ENCODE results near the gene DAD1.

DAD1 gene

DNA sequence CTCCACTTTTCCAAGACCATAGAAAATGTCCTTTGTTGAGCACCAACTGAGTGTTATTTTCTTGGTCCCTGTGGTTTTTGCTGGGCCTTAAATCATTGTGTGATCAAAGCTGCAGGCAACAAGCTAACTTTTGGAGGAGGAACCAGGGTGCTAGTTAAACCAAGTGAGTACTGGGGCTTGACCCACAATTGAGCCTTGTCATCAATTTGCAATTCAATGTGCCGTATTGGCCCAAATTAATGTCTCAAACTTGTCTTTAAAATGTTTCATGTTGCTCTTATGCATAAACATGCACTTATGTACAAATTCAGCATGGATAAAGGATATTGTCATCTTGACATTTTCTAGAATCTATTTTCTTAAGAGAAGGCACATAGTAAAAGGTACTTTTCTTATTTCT lies 62.3 kb downstream of the DAD1 start:
- Histone ChIP-seq H3K23ac (ENCODE audit: low read length) (no peak overlapping the region), H2BK120ac (ENCODE audit: low read depth, low read length) (no peak overlapping the region), H3K4ac (ENCODE audit: low read depth, low read length) (no peak overlapping the region), H3K27me3 (ENCODE audit: insufficient read depth, low read length, poor library complexity) (no peaks in the 10 kb centered on the region), H3K4me3 (ENCODE audit: low read length) (no peak overlapping the region), H3K56ac (ENCODE audit: low read length) (no peak overlapping the region), H4K8ac (ENCODE audit: low read depth, low read length) (no peak overlapping the region), H3K4me2 (ENCODE audit: low read length) (no peak overlapping the region), H3K79me2 (ENCODE audit: control insufficient read depth, insufficient read depth, low read length) (no peaks in the 10 kb centered on the region), H3K79me1 (ENCODE audit: low read length) (no peaks in the 10 kb centered on the region), H2BK5ac (ENCODE audit: low read length) (no peak overlapping the region), H3K18ac (ENCODE audit: low read length) (no peak overlapping the region), H4K5ac (ENCODE audit: low read length) (no peak overlapping the region), H3K36me3 (ENCODE audit: control insufficient read depth, insufficient read depth, low read length) (no peaks in the 10 kb centered on the region), H2AK5ac (ENCODE audit: low read length) (no peak overlapping the region), H3K9ac (ENCODE audit: low read length) (no peak overlapping the region), H3K27ac (ENCODE audit: low read depth, low read length) (no peak overlapping the region), H3K4me1 (ENCODE audit: control insufficient read depth, low read depth, low read length) (no peaks in the 10 kb centered on the region), H2BK15ac (replicated peaks; ENCODE audit: low read depth) (no peak overlapping the region)
- WGBS (ENCODE audit: extremely low coverage, insufficient coverage, low lambda C conversion rate), result no CpG with 5 or more reads among the region's 1 CpG
- no peak for DNase-seq

DNA sequence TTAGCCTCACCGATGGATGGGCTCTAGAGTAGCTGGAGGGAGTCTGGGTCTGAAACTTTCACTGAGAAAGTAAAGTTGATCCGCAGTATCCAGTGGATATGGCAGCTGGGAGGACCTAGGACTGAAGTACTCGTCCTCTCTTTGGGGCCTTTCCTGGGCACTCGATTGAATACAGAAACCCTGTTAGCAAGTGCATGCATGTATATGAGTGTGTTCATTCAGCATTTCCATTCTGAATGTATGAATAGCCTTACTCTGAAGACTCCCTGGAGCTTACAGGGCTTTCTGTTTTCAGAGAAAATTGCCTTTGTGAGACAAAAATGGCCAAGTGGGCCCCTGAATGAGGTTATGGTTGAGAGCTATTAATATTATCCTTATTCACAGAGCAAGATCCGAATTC lies 62.8 kb downstream of the DAD1 start:
- Histone ChIP-seq H3K18ac (ENCODE audit: low read length) (no peak overlapping the region), H3K79me2 (ENCODE audit: control insufficient read depth, insufficient read depth, low read length) (no peaks in the 10 kb centered on the region), H2BK5ac (ENCODE audit: low read length) (no peak overlapping the region), H3K27me3 (ENCODE audit: insufficient read depth, low read length, poor library complexity) (no peaks in the 10 kb centered on the region), H2AK5ac (ENCODE audit: low read length) (no peak overlapping the region), H3K56ac (ENCODE audit: low read length) (no peak overlapping the region), H3K36me3 (ENCODE audit: control insufficient read depth, insufficient read depth, low read length) (no peaks in the 10 kb centered on the region), H3K4ac (ENCODE audit: low read depth, low read length) (no peak overlapping the region), H3K23ac (ENCODE audit: low read length) (no peak overlapping the region), H2BK120ac (ENCODE audit: low read depth, low read length) (no peak overlapping the region), H3K4me2 (ENCODE audit: low read length) (no peak overlapping the region), H3K79me1 (ENCODE audit: low read length) (no peaks in the 10 kb centered on the region), H3K4me3 (ENCODE audit: low read length) (no peak overlapping the region), H4K5ac (ENCODE audit: low read length) (no peak overlapping the region), H3K27ac (ENCODE audit: low read depth, low read length) (no peak overlapping the region), H3K4me1 (ENCODE audit: control insufficient read depth, low read depth, low read length) (no peaks in the 10 kb centered on the region), H4K8ac (ENCODE audit: low read depth, low read length) (no peak overlapping the region), H2BK15ac (replicated peaks; ENCODE audit: low read depth) (no peak overlapping the region), H3K9ac (ENCODE audit: low read length) (no peak overlapping the region)
- WGBS (ENCODE audit: extremely low coverage, insufficient coverage, low lambda C conversion rate), result no CpG with 5 or more reads among the region's 5 CpGs
- no peak for DNase-seq

DNA sequence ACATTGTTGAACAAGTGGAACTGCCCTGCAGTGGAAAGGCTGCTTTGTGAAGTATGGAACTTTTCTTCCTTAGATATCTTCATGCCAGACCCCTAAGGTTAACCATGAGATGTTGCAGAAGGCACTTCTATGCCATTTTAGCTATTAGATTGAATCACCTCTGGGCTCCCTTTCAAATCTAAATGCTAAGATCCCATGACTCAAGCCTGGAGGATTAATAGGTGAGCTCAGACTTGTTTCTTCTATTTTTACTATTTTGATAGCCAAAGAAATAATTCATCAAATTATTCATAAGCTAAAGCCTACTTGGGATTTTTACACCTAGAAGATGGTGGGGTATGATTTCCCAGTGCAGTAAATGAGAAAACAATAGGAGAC lies 64.3 kb downstream of the DAD1 start:
- Histone ChIP-seq H3K4me1 (ENCODE audit: control insufficient read depth, low read depth, low read length) (no peaks in the 10 kb centered on the region), H3K56ac (ENCODE audit: low read length) (no peak overlapping the region), H3K4ac (ENCODE audit: low read depth, low read length) (no peak overlapping the region), H2BK5ac (ENCODE audit: low read length) (no peak overlapping the region), H3K9ac (ENCODE audit: low read length) (no peak overlapping the region), H3K79me1 (ENCODE audit: low read length) (no peaks in the 10 kb centered on the region), H4K5ac (ENCODE audit: low read length) (no peak overlapping the region), H3K36me3 (ENCODE audit: control insufficient read depth, insufficient read depth, low read length) (no peaks in the 10 kb centered on the region), H2BK120ac (ENCODE audit: low read depth, low read length) (no peak overlapping the region), H3K18ac (ENCODE audit: low read length) (no peak overlapping the region), H2AK5ac (ENCODE audit: low read length) (no peak overlapping the region), H3K4me3 (ENCODE audit: low read length) (no peak overlapping the region), H3K79me2 (ENCODE audit: control insufficient read depth, insufficient read depth, low read length) (no peaks in the 10 kb centered on the region), H3K4me2 (ENCODE audit: low read length) (no peak overlapping the region), H3K27ac (ENCODE audit: low read depth, low read length) (no peak overlapping the region), H3K23ac (ENCODE audit: low read length) (no peak overlapping the region), H4K8ac (ENCODE audit: low read depth, low read length) (no peak overlapping the region), H3K27me3 (ENCODE audit: insufficient read depth, low read length, poor library complexity) (no peaks in the 10 kb centered on the region), H2BK15ac (replicated peaks; ENCODE audit: low read depth) (no peak overlapping the region)
- no peak for DNase-seq

DNA sequence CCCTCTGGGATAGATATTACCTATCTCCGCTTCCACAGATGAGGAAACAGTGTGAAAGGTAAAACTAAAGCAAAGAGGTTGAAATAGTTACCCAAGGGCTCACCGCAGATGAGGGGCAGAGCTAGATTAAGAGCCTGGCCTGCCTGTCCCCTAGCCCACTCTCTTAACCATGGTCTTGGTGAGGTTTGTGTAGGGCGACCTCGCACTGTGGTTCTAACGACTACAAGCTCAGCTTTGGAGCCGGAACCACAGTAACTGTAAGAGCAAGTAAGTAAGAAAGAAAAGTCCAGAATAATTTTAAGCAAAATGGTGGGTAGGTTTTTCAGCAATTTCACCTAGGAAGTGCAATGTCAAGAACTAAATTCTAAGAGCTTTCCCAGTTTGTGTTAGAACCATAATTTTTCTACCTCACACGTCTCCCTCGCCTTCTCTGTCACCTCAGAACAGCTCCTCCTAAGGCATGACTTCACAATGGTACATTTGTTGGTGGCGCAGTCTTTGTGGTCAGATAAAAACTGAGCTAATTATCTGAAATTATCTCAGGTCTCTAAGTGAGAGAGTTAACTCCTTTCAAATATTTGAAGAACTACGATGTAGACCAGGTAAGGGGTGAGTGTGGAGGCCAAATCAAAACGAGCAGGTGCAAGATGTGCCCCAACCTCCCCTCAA lies 64.8 kb downstream of the DAD1 start:
- Histone ChIP-seq H3K9ac (ENCODE audit: low read length) (no peak overlapping the region), H3K4me1 (ENCODE audit: control insufficient read depth, low read depth, low read length) (no peaks in the 10 kb centered on the region), H3K18ac (ENCODE audit: low read length) (no peak overlapping the region), H2BK15ac (replicated peaks; ENCODE audit: low read depth) (no peak overlapping the region), H3K36me3 (ENCODE audit: control insufficient read depth, insufficient read depth, low read length) (no peaks in the 10 kb centered on the region), H3K4me2 (ENCODE audit: low read length) (no peak overlapping the region), H3K56ac (ENCODE audit: low read length) (no peak overlapping the region), H4K5ac (ENCODE audit: low read length) (no peak overlapping the region), H3K79me2 (ENCODE audit: control insufficient read depth, insufficient read depth, low read length) (no peaks in the 10 kb centered on the region), H3K27me3 (ENCODE audit: insufficient read depth, low read length, poor library complexity) (no peaks in the 10 kb centered on the region), H3K79me1 (ENCODE audit: low read length) (no peaks in the 10 kb centered on the region), H4K8ac (ENCODE audit: low read depth, low read length) (no peak overlapping the region), H2AK5ac (ENCODE audit: low read length) (no peak overlapping the region), H2BK120ac (ENCODE audit: low read depth, low read length) (no peak overlapping the region), H3K27ac (ENCODE audit: low read depth, low read length) (no peak overlapping the region), H3K4ac (ENCODE audit: low read depth, low read length) (no peak overlapping the region), H3K4me3 (ENCODE audit: low read length) (no peak overlapping the region), H3K23ac (ENCODE audit: low read length) (no peak overlapping the region), H2BK5ac (ENCODE audit: low read length) (no peak overlapping the region)
- no CpG with 5 or more reads among the region's 11 CpGs for WGBS (ENCODE audit: extremely low coverage, insufficient coverage, low lambda C conversion rate)
- no peak for DNase-seq

DNA sequence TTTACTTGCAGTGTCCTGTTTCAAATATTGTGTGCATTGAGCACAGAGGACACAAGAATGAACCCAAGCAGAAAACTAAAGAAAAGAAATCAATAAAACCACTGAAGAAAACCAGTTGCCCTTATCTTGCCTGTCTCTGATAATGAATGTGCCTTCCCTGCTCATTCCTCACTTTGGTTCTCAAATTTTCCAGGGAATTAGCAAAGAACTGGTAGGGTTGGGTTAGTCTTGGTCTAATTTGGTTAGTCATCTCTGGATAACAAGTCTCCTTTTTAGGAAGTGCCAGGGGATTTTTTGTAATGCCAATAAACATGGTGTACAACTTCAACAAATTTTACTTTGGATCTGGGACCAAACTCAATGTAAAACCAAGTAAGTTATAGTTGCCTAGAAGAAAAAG lies 65.7 kb downstream of the DAD1 start:
- Histone ChIP-seq H3K27me3 (ENCODE audit: insufficient read depth, low read length, poor library complexity) (no peaks in the 10 kb centered on the region), H2BK15ac (replicated peaks; ENCODE audit: low read depth) (no peak overlapping the region), H2BK120ac (ENCODE audit: low read depth, low read length) (no peak overlapping the region), H3K4me2 (ENCODE audit: low read length) (no peak overlapping the region), H4K5ac (ENCODE audit: low read length) (no peak overlapping the region), H3K9ac (ENCODE audit: low read length) (no peak overlapping the region), H3K27ac (ENCODE audit: low read depth, low read length) (no peak overlapping the region), H3K56ac (ENCODE audit: low read length) (no peak overlapping the region), H2BK5ac (ENCODE audit: low read length) (no peak overlapping the region), H3K4ac (ENCODE audit: low read depth, low read length) (no peak overlapping the region), H3K18ac (ENCODE audit: low read length) (no peak overlapping the region), H3K79me1 (ENCODE audit: low read length) (no peaks in the 10 kb centered on the region), H3K23ac (ENCODE audit: low read length) (no peak overlapping the region), H3K4me1 (ENCODE audit: control insufficient read depth, low read depth, low read length) (peaks cover 2% of the 10 kb centered on the region), H3K79me2 (ENCODE audit: control insufficient read depth, insufficient read depth, low read length) (no peaks in the 10 kb centered on the region), H2AK5ac (ENCODE audit: low read length) (no peak overlapping the region), H3K36me3 (ENCODE audit: control insufficient read depth, insufficient read depth, low read length) (no peaks in the 10 kb centered on the region), H3K4me3 (ENCODE audit: low read length) (no peak overlapping the region), H4K8ac (ENCODE audit: low read depth, low read length) (no peak overlapping the region)
- no peak for DNase-seq

DNA sequence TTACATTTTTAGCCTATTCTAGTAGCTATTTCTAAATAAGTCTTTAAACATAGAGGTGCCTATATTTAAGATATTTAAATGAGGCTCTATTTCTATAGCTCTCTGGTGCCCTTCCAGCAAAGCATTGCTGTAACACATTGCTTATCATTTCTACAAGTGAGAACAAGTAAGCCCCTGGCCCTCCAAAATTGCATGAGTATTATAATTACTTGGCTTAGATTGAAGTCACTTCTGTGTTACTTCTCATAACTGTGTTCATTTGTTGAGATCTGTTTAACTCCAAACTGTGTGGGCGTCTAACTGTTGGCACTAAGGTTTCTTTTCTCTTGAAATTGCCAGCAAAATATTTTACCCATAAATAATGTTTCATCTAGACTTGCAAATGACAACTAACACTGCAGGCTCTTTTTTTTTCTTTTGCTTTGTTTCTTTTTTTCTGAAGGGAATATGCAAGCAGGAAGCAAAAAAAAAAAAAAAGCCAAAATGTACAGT lies 66.5 kb downstream of the DAD1 start:
- no CpG with 5 or more reads among the region's 1 CpG for WGBS (ENCODE audit: extremely low coverage, insufficient coverage, low lambda C conversion rate)
- Histone ChIP-seq H4K5ac (ENCODE audit: low read length) (no peak overlapping the region), H3K4me3 (ENCODE audit: low read length) (no peak overlapping the region), H3K9ac (ENCODE audit: low read length) (no peak overlapping the region), H3K23ac (ENCODE audit: low read length) (no peak overlapping the region), H3K27me3 (ENCODE audit: insufficient read depth, low read length, poor library complexity) (no peaks in the 10 kb centered on the region), H2BK15ac (replicated peaks; ENCODE audit: low read depth) (no peak overlapping the region), H3K4ac (ENCODE audit: low read depth, low read length) (no peak overlapping the region), H2BK120ac (ENCODE audit: low read depth, low read length) (no peak overlapping the region), H3K27ac (ENCODE audit: low read depth, low read length) (no peak overlapping the region), H2BK5ac (ENCODE audit: low read length) (no peak overlapping the region), H4K8ac (ENCODE audit: low read depth, low read length) (no peak overlapping the region), H3K79me1 (ENCODE audit: low read length) (no peaks in the 10 kb centered on the region), H3K18ac (ENCODE audit: low read length) (no peak overlapping the region), H3K36me3 (ENCODE audit: control insufficient read depth, insufficient read depth, low read length) (no peaks in the 10 kb centered on the region), H3K79me2 (ENCODE audit: control insufficient read depth, insufficient read depth, low read length) (no peaks in the 10 kb centered on the region), H3K56ac (ENCODE audit: low read length) (no peak overlapping the region), H2AK5ac (ENCODE audit: low read length) (no peak overlapping the region), H3K4me2 (ENCODE audit: low read length) (no peak overlapping the region), H3K4me1 (ENCODE audit: control insufficient read depth, low read depth, low read length) (peaks cover 2% of the 10 kb centered on the region)
- DNase-seq, result no peak
